T-helper 1 cell treated with Interleukin-12 subunit alpha and Interleukin-12 subunit beta and Interleukin-4 antibody, amounts not matched to agents 30 ng/mL and 1 ng/mL, for 36 hours (primary cell): ENCODE results near the gene HES3. TPM values are rescaled to one million over a fixed set of nuclear protein-coding genes. Genes with fewer than 3 reads are reported as not detected.

ENCODE experiments used
- intact Hi-C: fragments of 100-400 bp; cut with micrococcal nuclease; formaldehyde crosslinking; loops from one replicate; pipeline ENCODE4 v1.15.1; 2024
- total RNA-seq: library from RNA; stranded (reverse); gene quantifications from 2 replicates; pipeline ENCODE4 v1.2.3, GENCODE V29; 2022

The HES3 gene, protein sequence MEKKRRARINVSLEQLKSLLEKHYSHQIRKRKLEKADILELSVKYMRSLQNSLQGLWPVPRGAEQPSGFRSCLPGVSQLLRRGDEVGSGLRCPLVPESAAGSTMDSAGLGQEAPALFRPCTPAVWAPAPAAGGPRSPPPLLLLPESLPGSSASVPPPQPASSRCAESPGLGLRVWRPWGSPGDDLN
- not detected in 2 replicates for total RNA-seq

DNA sequence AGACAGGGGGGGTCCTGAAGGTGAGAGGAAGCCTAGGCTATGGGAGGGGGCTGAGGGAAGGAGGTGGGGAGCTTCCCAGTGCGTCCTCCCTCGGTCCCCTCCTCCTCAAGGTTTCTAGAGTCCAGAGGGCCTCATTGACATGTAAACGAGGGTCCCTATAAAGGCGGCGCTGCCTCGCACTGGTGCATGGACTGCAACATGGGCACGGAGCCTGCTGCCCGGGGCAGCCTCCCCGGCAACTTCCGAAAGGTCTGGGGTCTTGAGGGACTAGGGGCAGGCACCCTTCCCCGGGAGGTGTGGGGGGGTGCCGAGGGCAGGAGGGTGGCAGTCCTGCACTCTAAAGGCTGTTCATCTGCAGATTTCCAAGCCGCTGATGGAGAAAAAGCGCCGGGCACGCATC lies at the start of gene HES3:
Gene HES3, plus strand, starts transcription at position 187 of the 400 bp plus-strand sequence. Its CDS starts 187 bp downstream, at position 374.
- intact Hi-C loops, result no loop called here

DNA sequence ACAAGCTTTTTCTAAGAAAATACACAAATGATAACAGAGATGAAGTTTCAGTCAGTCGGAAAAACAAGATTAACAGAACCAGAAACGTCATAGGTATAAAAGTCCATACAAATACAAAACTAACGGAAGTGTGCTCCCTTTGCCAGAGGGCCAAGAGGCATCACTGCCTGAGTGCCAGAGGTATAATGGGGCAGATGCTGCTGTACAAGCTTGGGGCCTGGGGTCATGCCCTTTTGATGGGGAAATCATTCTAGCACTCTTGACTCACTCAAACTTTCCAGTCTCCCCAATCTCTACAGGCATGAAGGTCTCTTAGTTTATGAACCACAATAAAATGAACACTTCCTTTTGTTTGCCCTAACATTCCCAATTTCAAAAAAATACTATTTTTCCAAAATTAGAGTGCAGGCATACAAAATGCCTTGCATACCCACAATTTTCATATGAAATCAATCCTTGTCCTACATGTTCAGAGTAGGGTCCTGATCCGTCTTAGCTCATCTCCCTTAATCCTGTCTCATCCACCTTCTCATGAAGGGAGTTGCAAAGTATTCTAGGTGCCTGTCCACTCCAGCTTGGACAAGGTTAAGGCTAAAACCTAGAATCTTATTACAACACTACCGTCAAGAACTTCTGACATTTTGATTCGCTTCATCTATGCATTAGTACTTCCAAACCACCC lies 46.1 kb upstream of the HES3 start:
- intact Hi-C loops, result loop anchor here (2.0 to 5.0 kb wide), 3 partner anchors 49 to 357 kb away; partner anchors contain the start of genes NOL9 and TAS1R1

DNA sequence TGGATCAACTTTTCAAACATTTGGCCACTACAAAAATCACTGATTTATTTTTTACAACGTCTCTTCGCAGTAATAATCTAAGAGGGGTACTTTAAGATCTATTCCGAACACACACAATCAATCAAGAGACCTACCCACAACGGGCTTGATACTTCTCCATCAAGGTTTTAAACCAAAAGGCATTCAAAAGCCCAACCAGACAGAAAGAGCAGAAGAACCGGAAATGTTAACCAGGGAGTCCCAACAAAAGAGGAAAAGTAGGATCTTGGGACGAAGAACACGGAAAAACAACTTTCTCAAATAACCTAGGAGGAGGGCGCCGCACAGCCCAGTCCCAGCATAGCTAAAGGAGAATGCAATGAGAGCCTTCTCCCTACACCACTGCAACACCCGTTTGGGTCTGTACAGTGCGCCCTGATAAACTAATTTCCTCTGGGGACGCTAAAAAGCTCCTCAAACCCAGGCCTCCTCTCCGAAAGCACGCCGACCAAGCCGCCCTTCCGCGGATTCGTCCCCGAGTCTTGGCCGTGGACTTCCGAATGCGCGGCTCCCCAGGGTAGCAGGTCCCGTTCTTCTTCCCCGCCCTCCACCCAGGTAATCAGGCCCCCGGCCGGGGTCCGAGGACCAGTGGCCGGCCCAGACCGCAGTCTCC lies 45.2 kb upstream of the HES3 start:
- intact Hi-C loops, result loop anchor here (1.0 to 5.0 kb wide), 11 partner anchors 11 to 503 kb away; partner anchors contain the start of genes DNAJC11, ICMT, NOL9 and PHF13

DNA sequence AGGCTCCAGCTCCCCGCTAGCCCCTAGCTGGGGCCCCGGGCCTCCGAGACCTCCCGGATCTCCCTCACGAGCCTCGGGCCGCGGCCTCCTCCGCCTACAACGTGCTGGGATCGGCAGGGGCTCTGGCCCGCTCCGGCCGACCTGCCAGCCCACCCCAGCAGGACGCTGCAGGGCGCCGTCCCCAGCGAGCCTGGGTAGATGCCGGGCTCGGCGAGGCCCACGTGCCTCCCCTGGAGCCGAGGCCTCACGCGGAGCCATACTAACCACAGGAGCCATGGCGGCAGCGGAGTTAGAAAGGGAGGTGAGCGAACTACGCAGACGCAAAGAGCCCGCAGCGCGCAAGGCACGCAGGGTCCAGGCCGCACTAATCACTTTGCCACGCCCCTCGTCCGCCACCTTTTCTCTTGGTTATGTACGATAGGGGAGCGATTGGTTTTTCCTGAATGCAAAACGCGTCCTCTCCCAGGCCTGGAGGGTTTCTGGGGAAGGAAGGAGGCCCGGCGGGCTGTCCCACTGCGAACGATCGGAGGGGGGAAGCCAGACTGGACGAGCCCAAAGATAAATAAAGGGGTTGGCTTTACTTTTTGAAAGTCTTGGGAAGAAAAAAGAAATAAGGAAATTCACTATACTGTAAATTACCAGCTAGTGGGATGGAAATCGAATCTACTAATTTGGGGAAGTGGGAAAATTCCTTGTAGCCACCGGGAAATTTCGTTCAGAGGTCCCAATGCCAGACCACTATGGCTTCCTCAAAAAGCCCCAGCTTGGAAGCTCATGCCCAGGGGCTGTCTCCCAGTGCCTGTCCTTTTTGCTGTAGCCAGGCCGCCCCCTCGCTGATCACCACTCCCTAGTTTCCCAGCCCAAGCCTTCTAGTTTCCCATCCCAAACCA lies 44.4 kb upstream of the HES3 start, which contains the start of gene RPL22:
Gene RPL22, minus strand, starts transcription at position 298 of the 890 bp plus-strand sequence. Its CDS starts 22 bp downstream, at position 276.
- intact Hi-C loops, result loop anchor here (1.0 to 5.0 kb wide), 11 partner anchors 10 to 502 kb away; partner anchors contain the start of genes DNAJC11, ICMT, NOL9 and PHF13

DNA sequence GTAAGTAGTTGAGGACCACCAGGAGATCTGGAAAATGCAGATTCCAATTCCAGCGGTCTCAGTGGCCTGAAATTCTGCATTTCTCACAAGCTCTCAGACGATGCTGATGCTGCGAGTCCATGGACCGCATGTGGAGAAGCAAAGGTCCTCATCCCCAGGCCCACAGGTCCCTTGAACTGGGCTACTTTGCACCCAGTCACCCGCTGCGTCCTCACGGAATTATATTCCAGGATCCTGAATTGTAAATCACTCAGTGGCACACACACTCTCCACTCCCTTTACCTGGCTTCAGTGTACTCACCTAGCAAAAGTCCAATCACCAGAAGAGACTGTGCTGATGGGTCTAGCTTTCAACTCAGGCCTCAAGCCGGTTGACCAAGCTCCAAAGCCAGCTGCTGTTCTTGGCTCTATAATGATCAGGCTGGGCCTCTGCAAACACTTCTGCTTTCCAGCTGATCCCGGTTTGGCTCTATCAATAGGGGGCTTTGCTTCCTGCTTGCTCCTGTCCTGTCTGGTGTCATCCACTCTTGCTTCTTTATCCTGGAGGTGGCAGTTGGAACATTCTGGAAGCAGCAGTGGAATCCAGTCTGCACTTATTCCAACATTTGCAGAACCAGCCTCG lies 43.7 kb upstream of the HES3 start:
- intact Hi-C loops, result no loop called here

DNA sequence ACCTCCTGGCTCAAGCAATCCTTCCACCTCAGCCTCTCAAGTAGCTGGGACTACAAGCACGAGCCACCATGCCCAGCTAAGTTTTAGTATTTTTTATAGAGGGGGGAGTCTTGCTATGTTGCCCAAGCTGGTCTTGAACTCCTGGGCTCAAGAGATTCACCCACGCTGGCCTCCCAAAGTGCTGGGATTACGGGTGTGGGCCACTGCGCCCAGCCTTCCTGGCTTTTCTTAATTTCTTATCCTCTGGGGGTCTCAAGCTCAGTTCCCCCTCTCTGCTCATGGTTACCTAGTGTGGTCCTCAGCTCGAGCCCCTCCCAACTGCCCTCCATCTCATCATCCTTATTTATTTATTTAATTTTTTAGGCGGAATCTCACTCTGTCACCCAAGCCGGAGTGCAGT lies 41.7 kb upstream of the HES3 start:
- intact Hi-C loops, result no loop called here

DNA sequence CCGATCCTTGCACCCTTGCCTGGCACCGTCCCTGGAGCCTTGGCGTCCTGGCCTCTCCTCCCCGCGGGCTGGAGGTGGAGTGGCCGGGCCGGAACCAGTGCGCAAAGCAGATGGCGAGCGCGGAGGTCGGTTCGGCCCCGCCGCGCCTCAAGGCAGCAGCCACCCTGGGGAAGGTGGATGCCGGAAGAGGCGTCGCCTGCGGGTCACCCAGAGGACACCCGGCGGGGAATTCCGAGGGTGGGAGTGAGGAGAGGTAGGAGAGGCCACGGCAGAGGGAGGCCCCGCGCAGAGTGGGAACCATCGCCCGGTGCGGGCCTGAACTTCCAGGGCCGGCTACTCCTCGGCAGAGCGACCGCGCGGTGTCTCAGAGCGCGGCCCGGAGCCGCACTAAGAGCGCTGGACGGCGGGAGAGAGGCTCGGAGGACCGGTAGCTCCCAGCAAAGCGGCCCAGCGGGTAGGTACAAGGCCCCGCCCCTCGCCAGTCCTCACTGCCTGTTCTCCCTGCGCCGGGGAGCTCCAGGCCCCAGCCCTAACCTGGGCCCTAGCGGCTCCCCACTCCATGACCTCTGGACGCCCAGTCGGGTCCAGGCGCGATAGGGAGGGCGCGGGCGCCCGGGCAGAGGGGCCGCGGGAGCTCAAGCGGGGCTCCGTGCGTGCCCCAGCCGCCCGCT lies 38.0 kb upstream of the HES3 start, which contains the start of gene RNF207:
Gene RNF207, plus strand, starts transcription at position 271 of the 671 bp plus-strand sequence. CDS start 417 bp downstream, outside the sequence.
- intact Hi-C loops, result loop anchor here (2.0 to 5.0 kb wide), 3 partner anchors 153 to 349 kb away; partner anchors contain the start of genes NOL9 and TAS1R1

DNA sequence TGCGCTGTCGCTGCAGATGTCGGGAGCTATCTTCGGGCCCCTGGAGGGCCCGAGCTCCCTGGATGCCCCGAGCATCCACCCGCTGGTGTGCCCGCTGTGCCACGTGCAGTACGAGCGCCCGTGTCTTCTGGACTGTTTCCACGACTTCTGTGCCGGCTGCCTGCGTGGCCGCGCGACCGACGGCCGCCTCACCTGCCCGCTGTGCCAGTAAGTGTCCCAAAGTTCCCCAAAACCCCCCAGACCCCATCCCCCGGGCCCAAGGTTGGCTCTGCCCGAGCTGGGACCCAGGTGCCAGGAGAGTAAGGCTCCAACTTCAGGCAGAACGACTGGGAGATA lies 37.5 kb upstream of the HES3 start:
- intact Hi-C loops, result loop anchor here (2.0 to 5.0 kb wide), 2 partner anchors 256 to 348 kb away; partner anchors contain the start of genes NOL9 and TAS1R1

DNA sequence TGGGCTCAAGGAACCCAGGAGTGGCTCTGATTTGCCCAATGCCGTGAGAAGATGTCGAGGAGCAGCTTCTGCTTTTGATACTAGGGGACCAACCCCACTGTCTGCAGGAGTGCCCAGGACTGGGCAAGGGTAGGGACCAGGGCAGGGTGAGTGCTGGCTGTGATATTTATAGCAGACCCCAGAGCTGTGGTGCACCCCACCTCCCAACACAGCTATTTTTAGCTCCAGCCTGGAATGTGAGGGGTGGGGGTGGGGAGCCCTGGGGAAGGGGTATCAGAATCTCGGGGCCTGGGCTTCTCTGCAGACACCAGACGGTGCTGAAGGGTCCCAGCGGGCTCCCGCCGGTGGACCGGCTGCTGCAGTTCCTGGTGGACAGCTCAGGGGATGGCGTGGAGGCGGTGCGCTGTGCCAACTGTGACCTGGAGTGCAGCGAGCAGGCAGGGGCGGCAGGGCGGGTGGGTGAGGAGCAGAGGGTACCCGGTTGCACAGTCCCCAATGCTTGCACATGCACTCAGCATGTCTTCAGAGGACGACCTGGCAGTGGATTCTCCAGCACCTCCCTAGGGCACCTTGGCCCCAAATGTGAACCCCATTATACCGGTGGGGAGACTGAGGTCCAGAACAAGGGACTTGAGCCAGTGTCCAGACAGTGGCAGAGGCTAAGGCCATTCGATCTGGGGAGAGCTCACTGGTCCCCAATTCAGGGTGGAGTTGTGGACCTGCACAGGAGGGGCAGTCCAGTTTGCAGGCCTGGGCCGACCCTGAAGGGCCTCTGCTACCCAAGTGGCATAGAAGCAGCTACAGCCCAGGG lies 36.7 kb upstream of the HES3 start:
- intact Hi-C loops, result loop anchor here (2.0 to 5.0 kb wide), 2 partner anchors 255 to 348 kb away; partner anchors contain the start of genes NOL9 and TAS1R1

DNA sequence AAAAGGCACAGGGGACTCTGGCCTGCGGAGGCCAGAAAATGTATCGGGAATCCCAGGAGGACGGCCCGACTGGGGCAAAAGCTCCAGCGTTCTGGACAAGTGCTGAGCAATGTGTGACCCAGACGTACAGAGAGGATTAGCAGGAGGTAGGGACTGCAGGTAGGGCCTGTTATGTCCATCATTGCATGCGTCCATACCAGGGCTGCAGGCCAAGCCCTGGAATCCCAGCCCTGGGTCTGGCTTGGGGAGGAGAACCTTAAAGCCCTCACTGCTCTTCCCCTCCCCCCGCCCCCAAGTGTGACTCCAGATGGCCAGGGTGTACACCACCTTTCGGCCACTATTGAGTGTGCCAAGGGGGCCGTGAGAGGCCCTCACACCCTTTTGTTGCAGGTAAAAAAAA lies 36.1 kb upstream of the HES3 start:
- intact Hi-C loops, result loop anchor here (2.0 to 5.0 kb wide), 2 partner anchors 254 to 347 kb away; partner anchors contain the start of genes NOL9 and TAS1R1

DNA sequence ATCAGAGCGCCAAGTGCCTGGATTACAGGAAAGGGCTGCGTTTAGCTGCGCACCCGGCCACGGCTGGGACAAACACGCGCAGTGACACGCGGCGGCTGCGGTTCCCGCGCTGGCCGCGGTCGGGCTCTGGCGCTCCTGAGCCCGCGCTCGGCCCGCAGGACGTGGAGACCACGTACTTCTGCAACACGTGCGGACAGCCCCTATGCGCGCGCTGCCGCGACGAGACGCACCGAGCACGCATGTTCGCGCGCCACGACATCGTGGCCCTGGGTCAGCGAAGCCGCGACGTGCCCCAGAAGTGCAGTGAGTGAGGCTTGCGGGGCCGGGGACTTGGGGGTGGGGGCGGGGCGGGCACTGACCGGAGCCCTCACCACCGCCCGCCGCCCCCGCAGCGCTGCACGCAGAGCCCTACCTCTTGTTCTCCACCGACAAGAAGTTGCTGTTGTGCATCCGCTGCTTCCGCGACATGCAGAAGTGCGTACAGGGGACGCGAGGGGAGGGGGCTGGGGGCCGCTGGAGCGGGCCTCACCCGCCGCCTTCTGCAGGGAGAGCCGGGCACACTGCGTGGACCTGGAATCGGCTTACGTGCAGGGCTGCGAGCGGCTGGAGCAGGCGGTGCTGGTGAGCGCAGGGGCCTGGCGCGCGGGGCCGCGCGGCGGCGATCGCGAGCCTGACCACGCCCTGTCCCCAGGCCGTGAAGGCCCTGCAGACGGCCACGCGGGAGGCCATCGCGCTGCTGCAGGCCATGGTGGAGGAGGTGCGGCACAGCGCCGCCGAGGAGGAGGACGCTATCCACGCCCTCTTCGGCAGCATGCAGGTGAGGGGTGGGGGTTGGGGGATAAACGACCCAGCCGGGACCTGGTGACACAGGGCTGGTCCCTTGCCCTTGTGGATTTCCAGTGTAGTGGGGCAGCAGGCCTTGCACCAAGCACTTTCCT lies 35.0 kb upstream of the HES3 start:
- intact Hi-C loops, result loop anchor here (1.0 to 5.0 kb wide), 2 partner anchors 10 to 253 kb away; partner anchors contain the start of gene RPL22

DNA sequence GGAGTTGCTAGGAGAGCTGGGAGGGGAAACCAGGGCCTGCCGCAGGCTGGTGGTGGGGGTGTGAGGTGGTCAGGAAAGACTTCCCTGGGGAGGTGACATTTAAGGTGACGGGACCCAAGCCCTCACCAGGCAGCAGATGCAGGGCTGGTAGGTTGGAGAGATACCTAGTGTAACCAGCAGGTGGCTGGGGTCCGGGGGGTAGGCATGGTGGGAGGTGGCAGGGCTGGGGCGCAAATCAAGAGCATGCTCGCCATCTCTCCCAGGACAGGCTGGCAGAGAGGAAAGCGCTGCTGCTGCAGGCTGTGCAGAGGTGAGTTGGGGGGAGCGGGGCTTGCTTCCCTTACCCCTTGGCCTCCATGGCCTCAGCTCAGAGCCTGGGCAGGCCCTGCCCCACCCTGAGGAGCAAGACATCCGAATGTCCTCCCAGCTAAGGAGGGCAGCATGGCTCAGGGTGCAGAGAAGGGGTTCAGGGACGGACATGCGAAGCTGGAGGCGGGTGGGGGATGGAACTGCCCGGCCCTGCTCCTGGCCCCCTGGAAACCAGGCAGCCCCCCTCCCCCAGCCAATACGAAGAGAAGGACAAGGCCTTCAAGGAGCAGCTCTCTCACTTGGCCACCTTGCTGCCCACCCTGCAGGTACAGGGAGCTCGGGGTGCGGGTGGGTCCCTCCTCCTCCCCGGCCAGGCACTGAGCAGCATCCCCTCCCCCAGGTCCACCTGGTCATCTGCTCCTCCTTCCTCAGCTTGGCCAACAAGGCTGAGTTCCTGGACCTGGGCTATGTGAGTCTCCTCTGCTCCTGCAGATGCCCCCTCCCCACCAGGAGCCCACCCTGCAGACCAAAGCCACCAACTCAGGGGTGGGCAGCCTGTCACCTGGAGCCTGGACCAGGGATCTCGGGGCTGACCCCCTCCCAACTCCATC lies 34.1 kb upstream of the HES3 start:
- intact Hi-C loops, result loop anchor here (1.0 to 5.0 kb wide), 2 partner anchors 11 to 252 kb away; partner anchors contain the start of gene RPL22

DNA sequence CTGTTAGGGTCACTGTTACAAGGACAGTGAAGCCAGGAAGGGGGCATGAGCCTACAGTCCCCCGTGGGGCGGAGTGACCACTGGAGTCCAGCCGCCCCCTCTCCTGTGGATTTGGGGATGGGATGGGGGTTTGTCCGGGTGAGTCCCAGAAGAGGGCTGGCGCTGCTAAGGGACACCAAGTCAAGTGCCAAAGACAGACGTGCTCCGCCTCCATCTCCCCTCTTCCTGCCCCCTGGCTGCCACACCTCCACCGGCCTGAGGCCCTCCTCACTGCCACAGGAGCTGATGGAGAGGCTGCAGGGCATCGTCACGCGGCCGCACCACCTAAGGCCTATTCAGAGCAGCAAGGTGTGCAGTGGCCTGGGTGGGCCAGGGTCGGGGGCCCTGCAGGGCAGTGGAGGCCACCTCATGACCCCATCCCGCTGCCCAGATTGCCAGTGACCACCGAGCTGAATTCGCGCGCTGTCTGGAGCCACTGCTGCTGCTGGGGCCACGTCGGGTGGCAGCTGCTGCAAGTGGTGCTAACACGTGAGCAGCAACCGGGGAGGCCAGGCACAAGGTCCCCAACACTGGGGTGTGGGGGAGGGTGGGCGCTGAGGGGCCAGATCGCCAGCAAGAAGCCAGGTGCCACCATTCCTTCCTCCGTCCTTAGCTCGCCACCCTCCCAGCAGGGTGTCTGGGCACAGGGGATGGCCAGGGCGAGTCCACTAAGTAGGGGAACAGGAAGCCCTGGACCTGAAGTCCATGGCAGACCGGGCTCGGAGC lies 33.2 kb upstream of the HES3 start:
- intact Hi-C loops, result no loop called here

DNA sequence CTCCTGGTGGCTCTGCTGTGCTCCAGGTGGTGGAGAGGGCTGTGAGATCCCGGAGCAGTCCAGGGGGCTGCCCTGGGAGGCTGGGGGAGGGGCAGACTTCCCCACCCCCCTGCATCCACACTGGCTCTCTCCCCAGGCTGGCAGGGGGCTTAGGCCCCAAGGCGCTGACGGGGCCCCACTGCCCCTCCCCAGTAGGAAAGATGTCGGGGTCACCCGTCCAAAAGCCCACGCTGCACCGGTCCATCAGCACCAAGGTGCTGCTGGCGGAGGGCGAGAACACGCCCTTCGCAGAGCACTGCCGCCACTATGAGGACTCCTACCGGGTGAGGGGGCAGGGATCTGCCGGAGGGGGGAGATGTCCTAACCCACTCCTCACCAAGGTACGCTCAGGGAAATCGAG lies 32.2 kb upstream of the HES3 start:
- intact Hi-C loops, result no loop called here

DNA sequence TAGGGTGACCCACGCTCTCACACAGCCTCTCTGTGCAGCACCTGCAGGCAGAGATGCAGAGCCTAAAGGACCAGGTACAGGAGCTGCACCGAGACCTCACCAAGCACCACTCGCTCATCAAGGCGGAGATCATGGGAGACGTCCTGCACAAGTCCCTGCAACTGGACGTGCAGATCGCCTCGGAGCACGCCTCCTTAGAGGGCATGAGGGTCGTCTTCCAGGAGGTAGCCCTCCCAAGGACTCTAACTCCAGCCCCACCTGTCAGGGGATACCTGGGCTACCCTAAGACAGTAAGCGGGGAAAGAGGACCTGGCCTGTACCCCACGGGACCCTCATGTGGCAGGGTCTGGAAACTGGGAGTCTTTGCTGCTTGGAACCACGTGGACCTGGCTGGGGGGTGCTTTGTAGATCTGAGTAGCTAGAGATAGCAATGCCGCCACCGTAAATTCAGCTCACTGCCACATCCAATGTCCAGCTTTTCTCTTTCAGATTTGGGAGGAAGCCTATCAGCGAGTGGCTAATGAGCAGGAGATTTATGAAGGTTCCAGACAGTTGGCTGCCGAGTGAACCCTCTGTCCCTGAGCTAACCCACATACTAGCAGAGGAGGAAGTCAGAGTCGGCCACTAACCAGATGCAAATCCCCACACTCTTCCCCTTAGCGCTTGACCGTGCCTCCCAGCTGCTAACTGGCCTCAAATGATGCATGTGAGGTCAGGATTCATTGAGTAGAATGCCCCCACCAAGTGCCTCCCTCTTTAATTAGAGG lies 31.6 kb upstream of the HES3 start:
- intact Hi-C loops, result no loop called here
